GM23338 (cell line): ENCODE data around the gene EHD1. TPM values are rescaled to one million over a fixed set of nuclear protein-coding genes. Genes with fewer than 3 reads are reported as not detected.
A peak's percentile ranks its signal among the peaks of the same experiment; 100 is the strongest.

Experiments
- ATAC-seq: fragments of 200-7000 bp; cut with Tn5 transposase; 3 replicates; pipeline ENCODE4 v1.9.1; 2020
- DNase-seq: peaks from one replicate; pipeline ENCODE4 v3.0.0-alpha.2; 2015; ENCODE audit warnings: low spot score
- H2AFZ ChIP-seq: fragments of 200-600 bp; sonication (generic); 2 replicates; pipeline ENCODE4 v1.8.0; 2016; ENCODE audit warnings: antibody characterized with exemption, mild to moderate bottlenecking, moderate library complexity
- H3F3A ChIP-seq: fragments of 200-600 bp; sonication (generic); replicated peaks from 2 replicates; pipeline ENCODE4 v1.8.0; 2017; ENCODE audit warnings: antibody characterized with exemption, mixed run types, low read depth
- H3K27ac ChIP-seq: fragments of 200-600 bp; sonication (generic); 2 replicates; pipeline ENCODE4 v1.6.1; 2016; ENCODE audit warnings: low read depth
- H3K27me3 ChIP-seq: fragments of 200-600 bp; sonication (generic); 2 replicates; pipeline ENCODE4 v1.8.0; 2016; ENCODE audit warnings: mild to moderate bottlenecking, mixed run types, moderate library complexity; ENCODE audit not compliant: insufficient read depth
- H3K36me3 ChIP-seq: fragments of 200-600 bp; sonication (generic); 2 replicates; pipeline ENCODE4 v1.8.0; 2016; ENCODE audit warnings: mild to moderate bottlenecking; ENCODE audit not compliant: insufficient read depth
- H3K4me1 ChIP-seq: fragments of 200-600 bp; sonication (generic); 2 replicates; pipeline ENCODE4 v1.8.0; 2016; ENCODE audit warnings: mild to moderate bottlenecking, moderate library complexity; ENCODE audit not compliant: insufficient read depth
- H3K4me2 ChIP-seq: fragments of 200-600 bp; sonication (generic); 2 replicates; pipeline ENCODE4 v1.7.1; 2017; ENCODE audit warnings: mixed run types
- H3K4me3 ChIP-seq: fragments of 200-600 bp; sonication (generic); 2 replicates; pipeline ENCODE4 v1.6.1; 2016; ENCODE audit warnings: mixed run types
- H3K79me2 ChIP-seq: fragments of 200-600 bp; sonication (generic); replicated peaks from 2 replicates; pipeline ENCODE4 v1.8.0; 2017; ENCODE audit warnings: mild to moderate bottlenecking; ENCODE audit not compliant: insufficient read depth
- H3K9me2 ChIP-seq: fragments of 200-600 bp; sonication (generic); 2 replicates; pipeline ENCODE4 v1.8.0; 2017; ENCODE audit not compliant: insufficient read depth
- H4K20me1 ChIP-seq: fragments of 200-600 bp; sonication (generic); replicated peaks from 2 replicates; pipeline ENCODE4 v1.8.0; 2017; ENCODE audit warnings: mild to moderate bottlenecking; ENCODE audit not compliant: insufficient read depth
- H3K27ac Mint-ChIP-seq: 2 replicates; pipeline ENCODE4 v1.8.0; 2020; ENCODE audit warnings: inconsistent platforms, mild to moderate bottlenecking, moderate library complexity, mixed read lengths
- H3K27me3 Mint-ChIP-seq: 3 replicates; pipeline ENCODE4 v1.8.0; 2022; ENCODE audit warnings: low read depth, mild to moderate bottlenecking, moderate library complexity, mixed read lengths, inconsistent platforms; ENCODE audit not compliant: insufficient read depth, poor library complexity
- H3K36me3 Mint-ChIP-seq: 3 replicates; pipeline ENCODE4 v1.8.0; 2021; ENCODE audit warnings: low read depth, mild to moderate bottlenecking, inconsistent platforms, moderate library complexity, mixed read lengths
- H3K4me1 Mint-ChIP-seq: 3 replicates; pipeline ENCODE4 v1.8.0; 2020; ENCODE audit warnings: mild to moderate bottlenecking, inconsistent platforms, mixed read lengths
- H3K4me3 Mint-ChIP-seq: 3 replicates; pipeline ENCODE4 v1.8.0; 2021; ENCODE audit warnings: moderate library complexity, mild to moderate bottlenecking, inconsistent platforms, mixed read lengths
- H3K9me3 Mint-ChIP-seq: 3 replicates; pipeline ENCODE4 v1.8.0; 2020; ENCODE audit warnings: moderate library complexity, mild to moderate bottlenecking, inconsistent platforms, mixed read lengths
- CREB1 ChIP-seq: fragments of 250-450 bp; sonication (Bioruptor Pico); IDR thresholded peaks from 2 replicates; pipeline ENCODE4 v1.5.0; 2020; ENCODE audit warnings: low read depth, mild to moderate bottlenecking, moderate library complexity
- EZH2 ChIP-seq: fragments of 200-600 bp; sonication (generic); IDR thresholded peaks from one replicate; pipeline ENCODE4 v1.8.0; 2017; ENCODE audit warnings: antibody characterized with exemption, mild to moderate bottlenecking, low read depth; ENCODE audit not compliant: unreplicated experiment
- EZH2phosphoT487 ChIP-seq: fragments of 200-600 bp; sonication (generic); IDR thresholded peaks from one replicate; pipeline ENCODE4 v1.8.1; 2018; ENCODE audit warnings: antibody characterized with exemption; ENCODE audit not compliant: unreplicated experiment
- JUNB ChIP-seq: IDR thresholded peaks from one replicate; pipeline ENCODE4 v1.6.1; 2016; ENCODE audit warnings: antibody characterized with exemption; ENCODE audit not compliant: unreplicated experiment
- NANOG ChIP-seq: IDR thresholded peaks from 2 replicates; pipeline ENCODE4 v1.6.1; 2016; ENCODE audit warnings: antibody characterized with exemption, borderline replicate concordance
- POLR2AphosphoS5 ChIP-seq: IDR thresholded peaks from 2 replicates; pipeline ENCODE4 v1.6.1; 2016; ENCODE audit warnings: antibody characterized with exemption, low read depth
- STAT1 ChIP-seq: IDR thresholded peaks from one replicate; pipeline ENCODE4 v1.6.1; 2016; ENCODE audit warnings: antibody characterized with exemption; ENCODE audit not compliant: unreplicated experiment
- ZNF114 ChIP-seq: fragments of 250-450 bp; sonication (Bioruptor Pico); IDR thresholded peaks from 2 replicates; pipeline ENCODE4 v1.5.0; 2020; ENCODE audit warnings: mild to moderate bottlenecking, moderate library complexity
- ZNF331 ChIP-seq: fragments of 250-450 bp; sonication (Bioruptor Pico); IDR thresholded peaks from 2 replicates; pipeline ENCODE4 v1.5.0; 2020; ENCODE audit warnings: low read depth, mild to moderate bottlenecking, moderate library complexity
- polyA plus RNA-seq: library from polyadenylated mRNA; unstranded; fragments of >200 nt; fragmentation: Nextera tagmentation; extraction: Ambion mirVana; gene quantifications from 2 replicates; pipeline ENCODE4 v1.2.1, GENCODE V29; 2016
- total RNA-seq: library from RNA; depleted of rRNA; stranded (reverse); fragments of >200 nt; shearing (Covaris generic); gene quantifications from 2 replicates; pipeline ENCODE4 v1.2.3, GENCODE V29; 2014
- TF ChIP-seq, protein P1 (sequence below): IDR thresholded peaks from one replicate; pipeline ENCODE4 v1.6.1; 2018; ENCODE audit warnings: antibody characterized with exemption; ENCODE audit not compliant: unreplicated experiment
- TF ChIP-seq, protein P2 (sequence below), 2 experiments: fragments of 200-600 bp in 1 of 2; sonication (generic) in 1 of 2; conservative IDR thresholded peaks; 2 replicates each; pipeline versions ENCODE4 v1.5.1 to v1.6.1; 2016 to 2017; ENCODE audit warnings: antibody characterized with exemption in 2 of 2, low read depth in 2 of 2, mild to moderate bottlenecking in 2 of 2, moderate library complexity in 1 of 2
- TF ChIP-seq, protein P3 (sequence below): IDR thresholded peaks from 2 replicates; pipeline ENCODE4 v1.6.1; 2016; ENCODE audit warnings: antibody characterized with exemption
- TF ChIP-seq, protein P4 (sequence below): fragments of 250-450 bp; sonication (Bioruptor Pico); IDR thresholded peaks from 2 replicates; pipeline ENCODE4 v1.5.0; 2020; ENCODE audit warnings: mild to moderate bottlenecking, moderate library complexity

Gene EHD1
- total and polyA plus RNA-seq, 2 experiments from 2014 or later = 16.7 to 69.7 TPM

DNA sequence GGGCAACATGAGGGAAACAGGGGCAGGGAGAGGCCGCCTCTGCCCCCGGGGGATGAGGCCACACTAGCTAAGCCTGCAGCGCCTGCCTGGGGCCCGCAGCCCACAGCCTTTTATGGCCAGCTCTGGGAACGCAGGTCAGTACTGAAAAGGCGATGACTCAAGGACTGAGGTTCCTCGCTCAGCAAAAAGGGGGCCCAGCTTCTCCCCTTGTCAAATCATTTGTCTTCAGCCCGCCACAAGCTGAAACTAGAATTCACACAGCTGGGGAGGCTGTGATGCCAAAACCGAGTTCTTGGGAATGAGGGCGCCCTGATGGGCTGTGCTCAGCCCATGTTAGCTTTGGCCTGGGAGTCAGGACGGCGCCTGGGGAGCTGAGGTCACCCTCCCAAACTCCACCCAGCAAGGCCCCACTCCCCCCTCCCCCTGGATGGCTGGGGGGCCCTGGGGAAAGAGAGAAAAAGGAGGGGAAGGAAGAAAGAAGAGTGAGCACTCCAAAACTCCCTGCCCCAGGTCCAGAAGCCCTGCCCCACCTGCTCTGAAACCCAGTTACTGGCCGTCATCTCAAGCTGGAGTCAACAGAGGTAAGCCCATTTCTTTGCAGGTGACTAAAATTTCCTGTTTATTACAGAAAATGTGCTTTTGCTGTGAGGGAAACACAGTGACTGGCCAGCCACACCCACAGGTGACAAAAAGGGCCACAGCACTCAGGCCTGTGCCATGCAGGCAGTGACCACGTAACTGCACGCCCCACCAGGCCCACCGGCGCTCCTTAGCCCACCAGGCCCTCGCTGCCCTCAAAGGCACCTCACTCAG lies 13.7 kb downstream of the EHD1 start:
- Histone ChIP-seq H3K36me3 (no peaks in the 10 kb centered on the region), H3K4me3 (no peak overlapping the region), H3K79me2 (peaks cover 20% of the 10 kb centered on the region), H3K4me1 (peaks cover 23% of the 10 kb centered on the region), H2AFZ (no peak overlapping the region), H3K27me3 (no peaks in the 10 kb centered on the region), H3K9me2 (no peaks in the 10 kb centered on the region), H3F3A (0 out of 2 replicates have a peak, but pooled peaks cover 4% of the 10 kb centered on the region), H4K20me1 (no peaks in the 10 kb centered on the region), H3K4me2 (no peak overlapping the region), H3K27ac (peak overlapping the region; percentile 69)
- H3K4me3 Mint-ChIP-seq = no peak overlapping the region
- H3K4me1 Mint-ChIP-seq = peaks cover 21% of the 10 kb centered on the region
- ATAC-seq (peak; percentile 48), DNase-seq (no peak)
- H3K27me3 Mint-ChIP-seq = peaks cover 6% of the 10 kb centered on the region
- H3K27ac Mint-ChIP-seq = no peak overlapping the region
- no peaks in the 10 kb centered on the region for H3K9me3 Mint-ChIP-seq
- no peaks in the 10 kb centered on the region; the same call in 1 of the 3 replicates for H3K36me3 Mint-ChIP-seq
- TF ChIP-seq, protein P1, sequence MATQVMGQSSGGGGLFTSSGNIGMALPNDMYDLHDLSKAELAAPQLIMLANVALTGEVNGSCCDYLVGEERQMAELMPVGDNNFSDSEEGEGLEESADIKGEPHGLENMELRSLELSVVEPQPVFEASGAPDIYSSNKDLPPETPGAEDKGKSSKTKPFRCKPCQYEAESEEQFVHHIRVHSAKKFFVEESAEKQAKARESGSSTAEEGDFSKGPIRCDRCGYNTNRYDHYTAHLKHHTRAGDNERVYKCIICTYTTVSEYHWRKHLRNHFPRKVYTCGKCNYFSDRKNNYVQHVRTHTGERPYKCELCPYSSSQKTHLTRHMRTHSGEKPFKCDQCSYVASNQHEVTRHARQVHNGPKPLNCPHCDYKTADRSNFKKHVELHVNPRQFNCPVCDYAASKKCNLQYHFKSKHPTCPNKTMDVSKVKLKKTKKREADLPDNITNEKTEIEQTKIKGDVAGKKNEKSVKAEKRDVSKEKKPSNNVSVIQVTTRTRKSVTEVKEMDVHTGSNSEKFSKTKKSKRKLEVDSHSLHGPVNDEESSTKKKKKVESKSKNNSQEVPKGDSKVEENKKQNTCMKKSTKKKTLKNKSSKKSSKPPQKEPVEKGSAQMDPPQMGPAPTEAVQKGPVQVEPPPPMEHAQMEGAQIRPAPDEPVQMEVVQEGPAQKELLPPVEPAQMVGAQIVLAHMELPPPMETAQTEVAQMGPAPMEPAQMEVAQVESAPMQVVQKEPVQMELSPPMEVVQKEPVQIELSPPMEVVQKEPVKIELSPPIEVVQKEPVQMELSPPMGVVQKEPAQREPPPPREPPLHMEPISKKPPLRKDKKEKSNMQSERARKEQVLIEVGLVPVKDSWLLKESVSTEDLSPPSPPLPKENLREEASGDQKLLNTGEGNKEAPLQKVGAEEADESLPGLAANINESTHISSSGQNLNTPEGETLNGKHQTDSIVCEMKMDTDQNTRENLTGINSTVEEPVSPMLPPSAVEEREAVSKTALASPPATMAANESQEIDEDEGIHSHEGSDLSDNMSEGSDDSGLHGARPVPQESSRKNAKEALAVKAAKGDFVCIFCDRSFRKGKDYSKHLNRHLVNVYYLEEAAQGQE = no peak
- TF ChIP-seq ZNF114 (no peak), ZNF331 (no peak), STAT1 (no peak), NANOG (no peak), POLR2AphosphoS5 (no peak), JUNB (no peak), EZH2 (no peak), CREB1 (no peak), EZH2phosphoT487 (no peak)
- TF ChIP-seq, protein P2, sequence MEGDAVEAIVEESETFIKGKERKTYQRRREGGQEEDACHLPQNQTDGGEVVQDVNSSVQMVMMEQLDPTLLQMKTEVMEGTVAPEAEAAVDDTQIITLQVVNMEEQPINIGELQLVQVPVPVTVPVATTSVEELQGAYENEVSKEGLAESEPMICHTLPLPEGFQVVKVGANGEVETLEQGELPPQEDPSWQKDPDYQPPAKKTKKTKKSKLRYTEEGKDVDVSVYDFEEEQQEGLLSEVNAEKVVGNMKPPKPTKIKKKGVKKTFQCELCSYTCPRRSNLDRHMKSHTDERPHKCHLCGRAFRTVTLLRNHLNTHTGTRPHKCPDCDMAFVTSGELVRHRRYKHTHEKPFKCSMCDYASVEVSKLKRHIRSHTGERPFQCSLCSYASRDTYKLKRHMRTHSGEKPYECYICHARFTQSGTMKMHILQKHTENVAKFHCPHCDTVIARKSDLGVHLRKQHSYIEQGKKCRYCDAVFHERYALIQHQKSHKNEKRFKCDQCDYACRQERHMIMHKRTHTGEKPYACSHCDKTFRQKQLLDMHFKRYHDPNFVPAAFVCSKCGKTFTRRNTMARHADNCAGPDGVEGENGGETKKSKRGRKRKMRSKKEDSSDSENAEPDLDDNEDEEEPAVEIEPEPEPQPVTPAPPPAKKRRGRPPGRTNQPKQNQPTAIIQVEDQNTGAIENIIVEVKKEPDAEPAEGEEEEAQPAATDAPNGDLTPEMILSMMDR (conservative IDR thresholded peaks at IDR 0.05; ENCODE audit: low read depth in 2 of 2) = no peak
- TF ChIP-seq, protein P3, sequence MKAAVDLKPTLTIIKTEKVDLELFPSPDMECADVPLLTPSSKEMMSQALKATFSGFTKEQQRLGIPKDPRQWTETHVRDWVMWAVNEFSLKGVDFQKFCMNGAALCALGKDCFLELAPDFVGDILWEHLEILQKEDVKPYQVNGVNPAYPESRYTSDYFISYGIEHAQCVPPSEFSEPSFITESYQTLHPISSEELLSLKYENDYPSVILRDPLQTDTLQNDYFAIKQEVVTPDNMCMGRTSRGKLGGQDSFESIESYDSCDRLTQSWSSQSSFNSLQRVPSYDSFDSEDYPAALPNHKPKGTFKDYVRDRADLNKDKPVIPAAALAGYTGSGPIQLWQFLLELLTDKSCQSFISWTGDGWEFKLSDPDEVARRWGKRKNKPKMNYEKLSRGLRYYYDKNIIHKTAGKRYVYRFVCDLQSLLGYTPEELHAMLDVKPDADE = no peak
- TF ChIP-seq, protein P4, sequence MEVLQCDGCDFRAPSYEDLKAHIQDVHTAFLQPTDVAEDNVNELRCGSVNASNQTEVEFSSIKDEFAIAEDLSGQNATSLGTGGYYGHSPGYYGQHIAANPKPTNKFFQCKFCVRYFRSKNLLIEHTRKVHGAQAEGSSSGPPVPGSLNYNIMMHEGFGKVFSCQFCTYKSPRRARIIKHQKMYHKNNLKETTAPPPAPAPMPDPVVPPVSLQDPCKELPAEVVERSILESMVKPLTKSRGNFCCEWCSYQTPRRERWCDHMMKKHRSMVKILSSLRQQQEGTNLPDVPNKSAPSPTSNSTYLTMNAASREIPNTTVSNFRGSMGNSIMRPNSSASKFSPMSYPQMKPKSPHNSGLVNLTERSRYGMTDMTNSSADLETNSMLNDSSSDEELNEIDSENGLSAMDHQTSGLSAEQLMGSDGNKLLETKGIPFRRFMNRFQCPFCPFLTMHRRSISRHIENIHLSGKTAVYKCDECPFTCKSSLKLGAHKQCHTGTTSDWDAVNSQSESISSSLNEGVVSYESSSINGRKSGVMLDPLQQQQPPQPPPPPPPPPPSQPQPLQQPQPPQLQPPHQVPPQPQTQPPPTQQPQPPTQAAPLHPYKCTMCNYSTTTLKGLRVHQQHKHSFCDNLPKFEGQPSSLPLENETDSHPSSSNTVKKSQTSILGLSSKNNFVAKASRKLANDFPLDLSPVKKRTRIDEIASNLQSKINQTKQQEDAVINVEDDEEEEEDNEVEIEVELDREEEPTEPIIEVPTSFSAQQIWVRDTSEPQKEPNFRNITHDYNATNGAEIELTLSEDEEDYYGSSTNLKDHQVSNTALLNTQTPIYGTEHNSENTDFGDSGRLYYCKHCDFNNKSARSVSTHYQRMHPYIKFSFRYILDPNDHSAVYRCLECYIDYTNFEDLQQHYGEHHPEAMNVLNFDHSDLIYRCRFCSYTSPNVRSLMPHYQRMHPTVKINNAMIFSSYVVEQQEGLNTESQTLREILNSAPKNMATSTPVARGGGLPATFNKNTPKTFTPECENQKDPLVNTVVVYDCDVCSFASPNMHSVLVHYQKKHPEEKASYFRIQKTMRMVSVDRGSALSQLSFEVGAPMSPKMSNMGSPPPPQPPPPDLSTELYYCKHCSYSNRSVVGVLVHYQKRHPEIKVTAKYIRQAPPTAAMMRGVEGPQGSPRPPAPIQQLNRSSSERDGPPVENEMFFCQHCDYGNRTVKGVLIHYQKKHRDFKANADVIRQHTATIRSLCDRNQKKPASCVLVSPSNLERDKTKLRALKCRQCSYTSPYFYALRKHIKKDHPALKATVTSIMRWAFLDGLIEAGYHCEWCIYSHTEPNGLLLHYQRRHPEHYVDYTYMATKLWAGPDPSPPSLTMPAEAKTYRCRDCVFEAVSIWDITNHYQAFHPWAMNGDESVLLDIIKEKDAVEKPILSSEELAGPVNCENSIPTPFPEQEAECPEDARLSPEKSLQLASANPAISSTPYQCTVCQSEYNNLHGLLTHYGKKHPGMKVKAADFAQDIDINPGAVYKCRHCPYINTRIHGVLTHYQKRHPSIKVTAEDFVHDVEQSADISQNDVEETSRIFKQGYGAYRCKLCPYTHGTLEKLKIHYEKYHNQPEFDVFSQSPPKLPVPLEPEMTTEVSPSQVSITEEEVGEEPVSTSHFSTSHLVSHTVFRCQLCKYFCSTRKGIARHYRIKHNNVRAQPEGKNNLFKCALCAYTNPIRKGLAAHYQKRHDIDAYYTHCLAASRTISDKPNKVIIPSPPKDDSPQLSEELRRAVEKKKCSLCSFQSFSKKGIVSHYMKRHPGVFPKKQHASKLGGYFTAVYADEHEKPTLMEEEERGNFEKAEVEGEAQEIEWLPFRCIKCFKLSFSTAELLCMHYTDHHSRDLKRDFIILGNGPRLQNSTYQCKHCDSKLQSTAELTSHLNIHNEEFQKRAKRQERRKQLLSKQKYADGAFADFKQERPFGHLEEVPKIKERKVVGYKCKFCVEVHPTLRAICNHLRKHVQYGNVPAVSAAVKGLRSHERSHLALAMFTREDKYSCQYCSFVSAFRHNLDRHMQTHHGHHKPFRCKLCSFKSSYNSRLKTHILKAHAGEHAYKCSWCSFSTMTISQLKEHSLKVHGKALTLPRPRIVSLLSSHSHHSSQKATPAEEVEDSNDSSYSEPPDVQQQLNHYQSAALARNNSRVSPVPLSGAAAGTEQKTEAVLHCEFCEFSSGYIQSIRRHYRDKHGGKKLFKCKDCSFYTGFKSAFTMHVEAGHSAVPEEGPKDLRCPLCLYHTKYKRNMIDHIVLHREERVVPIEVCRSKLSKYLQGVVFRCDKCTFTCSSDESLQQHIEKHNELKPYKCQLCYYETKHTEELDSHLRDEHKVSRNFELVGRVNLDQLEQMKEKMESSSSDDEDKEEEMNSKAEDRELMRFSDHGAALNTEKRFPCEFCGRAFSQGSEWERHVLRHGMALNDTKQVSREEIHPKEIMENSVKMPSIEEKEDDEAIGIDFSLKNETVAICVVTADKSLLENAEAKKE (CRISPR knock-in tag) = no peak
